ENCODE results near the gene ADGRB2.

ADGRB2 gene

GRCh38 chr1:31804098-31804497 is 40.0 kb upstream of the ADGRB2 start:
- no peak for TF ChIP-seq CTCF (IDR thresholded peaks at IDR 0.05; ENCODE audit: low read depth, low read length)
- no peak overlapping the region for H3K4me3 ChIP-seq (ENCODE audit: low read depth, low read length)

GRCh38 chr1:31803610-31804009 is 39.5 kb upstream of the ADGRB2 start:
- TF ChIP-seq CTCF (IDR thresholded peaks at IDR 0.05; ENCODE audit: low read depth, low read length), result no peak
- H3K4me3 ChIP-seq (ENCODE audit: low read depth, low read length), result no peak overlapping the region

GRCh38 chr1:31802190-31803150 is 38.3 kb upstream of the ADGRB2 start:
- no peak for TF ChIP-seq CTCF (IDR thresholded peaks at IDR 0.05; ENCODE audit: low read depth, low read length)
- H3K4me3 ChIP-seq (ENCODE audit: low read depth, low read length), result no peak overlapping the region

GRCh38 chr1:31801458-31801857 is 37.3 kb upstream of the ADGRB2 start:
- H3K4me3 ChIP-seq (ENCODE audit: low read depth, low read length), result no peak overlapping the region
- TF ChIP-seq CTCF (IDR thresholded peaks at IDR 0.05; ENCODE audit: low read depth, low read length), result no peak

- no peak overlapping the region for H3K4me3 ChIP-seq (ENCODE audit: low read depth, low read length)
- no peak for TF ChIP-seq CTCF (IDR thresholded peaks at IDR 0.05; ENCODE audit: low read depth, low read length)
These were observed 36.5 kb upstream of the ADGRB2 start for GRCh38 chr1:31800674-31800967.

GRCh38 chr1:31799895-31800673 is 35.9 kb upstream of the ADGRB2 start:
- no peak for TF ChIP-seq CTCF (IDR thresholded peaks at IDR 0.05; ENCODE audit: low read depth, low read length)
- no peak overlapping the region for H3K4me3 ChIP-seq (ENCODE audit: low read depth, low read length)

Data from WI38 (cell line).